Esophagus muscularis mucosa (tissue), 4 donors: ENCODE results near the gene SORCS2. TPM values are rescaled to one million over a fixed set of nuclear protein-coding genes. Genes with fewer than 3 reads are reported as not detected.

Experiments used
- DNase-seq: peaks from one replicate; pipeline ENCODE4 v3.0.0-alpha.2; 2017; ENCODE audit errors: extremely low spot score
- H3K27ac ChIP-seq, 4 donors: fragments of 200-600 bp; sonication (generic); replicated peaks in 1 of 4; 1 replicate in 3 of 4; 2 replicates in 1 of 4; pipeline ENCODE4 v1.5.1; 2016 to 2019; ENCODE audit warnings: mild to moderate bottlenecking in 1 of 4
- H3K27me3 ChIP-seq, 4 donors: fragments of 200-600 bp; sonication (generic); one replicate each; pipeline versions ENCODE4 v1.5.1 to v1.6.0; 2016 to 2019
- H3K36me3 ChIP-seq, 4 donors: fragments of 200-600 bp; sonication (generic); one replicate each; pipeline ENCODE4 v1.5.1; 2016 to 2019
- H3K4me1 ChIP-seq, 4 donors: fragments of 200-600 bp; sonication (generic); one replicate each; pipeline ENCODE4 v1.5.1; 2016 to 2019
- H3K4me3 ChIP-seq, 4 donors: fragments of 200-600 bp; sonication (generic); 1 replicate in 2 of 4; 2 replicates in 2 of 4; pipeline ENCODE4 v1.5.1; 2016 to 2019; ENCODE audit warnings: mild to moderate bottlenecking in 4 of 4, moderate library complexity in 1 of 4
- H3K9me3 ChIP-seq, 4 donors: fragments of 200-600 bp; sonication (generic); 1 replicate in 3 of 4; 2 replicates in 1 of 4; pipeline ENCODE4 v1.5.1; 2016 to 2019
- EP300 ChIP-seq: sonication (generic); formaldehyde crosslinking; IDR thresholded peaks from one replicate; pipeline ENCODE4 v1.6.1; 2017; ENCODE audit warnings: antibody characterized with exemption
- POLR2A ChIP-seq: fragments of 450-650 bp; IDR thresholded peaks from one replicate; pipeline ENCODE4 v1.6.1; 2017; ENCODE audit warnings: antibody characterized with exemption, moderate library complexity, mild to moderate bottlenecking, low read depth
- POLR2AphosphoS5 ChIP-seq, 2 donors: sonication (generic); formaldehyde crosslinking; IDR thresholded peaks; one replicate each; pipeline ENCODE4 v1.6.1; 2017; ENCODE audit warnings: antibody characterized with exemption in 2 of 2
- WGBS: methylation state at CpG from one replicate; pipeline ENCODE4 v1.1.5; 2018; 5-methylcytosine and 5-hydroxymethylcytosine counted together
- intact Hi-C: fragments of 100-400 bp; cut with DNase I; formaldehyde crosslinking; loops from one replicate; pipeline ENCODE4 v1.15.1; 2023
- total RNA-seq, 4 donors: library from RNA; depleted of rRNA; stranded (reverse); fragments of >200 nt; gene quantifications; one replicate each; pipeline versions ENCODE4 v1.1.0 to v1.2.1, GENCODE V29; 2016
- TF ChIP-seq, protein P1 (sequence below), 3 experiments: fragments of 200-600 bp in 2 of 3; fragments of 450-650 bp in 1 of 3; sonication (generic) in 2 of 3; IDR thresholded peaks; one replicate each; pipeline ENCODE4 v1.5.1; 2017 to 2019; ENCODE audit warnings: antibody characterized with exemption in 3 of 3, mild to moderate bottlenecking in 2 of 3, moderate library complexity in 1 of 3

The SORCS2 gene
- total RNA-seq, 4 donors from 2014 or later: 3.3 to 10.1 (median 4.3) TPM

GRCh38 chr4:7785017-7785416 lies 592.7 kb downstream of the SORCS2 start:
- TF ChIP-seq POLR2A (no peak), EP300 (no peak), POLR2AphosphoS5 (IDR thresholded peaks at IDR 0.05) (no peak)
- TF ChIP-seq, protein P1, sequence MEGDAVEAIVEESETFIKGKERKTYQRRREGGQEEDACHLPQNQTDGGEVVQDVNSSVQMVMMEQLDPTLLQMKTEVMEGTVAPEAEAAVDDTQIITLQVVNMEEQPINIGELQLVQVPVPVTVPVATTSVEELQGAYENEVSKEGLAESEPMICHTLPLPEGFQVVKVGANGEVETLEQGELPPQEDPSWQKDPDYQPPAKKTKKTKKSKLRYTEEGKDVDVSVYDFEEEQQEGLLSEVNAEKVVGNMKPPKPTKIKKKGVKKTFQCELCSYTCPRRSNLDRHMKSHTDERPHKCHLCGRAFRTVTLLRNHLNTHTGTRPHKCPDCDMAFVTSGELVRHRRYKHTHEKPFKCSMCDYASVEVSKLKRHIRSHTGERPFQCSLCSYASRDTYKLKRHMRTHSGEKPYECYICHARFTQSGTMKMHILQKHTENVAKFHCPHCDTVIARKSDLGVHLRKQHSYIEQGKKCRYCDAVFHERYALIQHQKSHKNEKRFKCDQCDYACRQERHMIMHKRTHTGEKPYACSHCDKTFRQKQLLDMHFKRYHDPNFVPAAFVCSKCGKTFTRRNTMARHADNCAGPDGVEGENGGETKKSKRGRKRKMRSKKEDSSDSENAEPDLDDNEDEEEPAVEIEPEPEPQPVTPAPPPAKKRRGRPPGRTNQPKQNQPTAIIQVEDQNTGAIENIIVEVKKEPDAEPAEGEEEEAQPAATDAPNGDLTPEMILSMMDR (IDR thresholded peaks at IDR 0.05): no peak
- DNase-seq: no peak
- intact Hi-C loops: no loop called here
- H3K36me3 ChIP-seq: peaks cover 0 to 63% (median 17%) of the 10 kb centered on the region in 4 donors
- H3K9me3 ChIP-seq: no peaks in the 10 kb centered on the region
- peaks cover 37 to 59% (median 49%) of the 10 kb centered on the region in 4 donors for H3K4me1 ChIP-seq
- H3K4me3 ChIP-seq: no peak overlapping the region
- no peak overlapping the region for H3K27ac ChIP-seq
- no peaks in the 10 kb centered on the region for H3K27me3 ChIP-seq
- WGBS: 91% methylated on average over 11 of the region's 11 CpGs

GRCh38 chr4:7786040-7786439 lies 593.7 kb downstream of the SORCS2 start:
- no peak overlapping the region for H3K27ac ChIP-seq
- TF ChIP-seq POLR2AphosphoS5 (IDR thresholded peaks at IDR 0.05): no peak
- TF ChIP-seq, protein P1 (IDR thresholded peaks at IDR 0.05): no peak
- no peak for TF ChIP-seq EP300
- TF ChIP-seq POLR2A: no peak
- no peak for DNase-seq
- no peak overlapping the region for H3K4me3 ChIP-seq
- intact Hi-C loops: no loop called here
- H3K4me1 ChIP-seq: peaks cover 44 to 60% (median 53%) of the 10 kb centered on the region in 4 donors
- H3K36me3 ChIP-seq: peaks cover 0 to 59% (median 16%) of the 10 kb centered on the region in 4 donors
- 92% methylated on average over 10 of the region's 10 CpGs for WGBS
- no peaks in the 10 kb centered on the region for H3K27me3 ChIP-seq
- no peaks in the 10 kb centered on the region for H3K9me3 ChIP-seq

GRCh38 chr4:7786517-7786916 lies 594.2 kb downstream of the SORCS2 start:
- no peak overlapping the region for H3K4me3 ChIP-seq
- WGBS: 94% methylated on average over 10 of the region's 10 CpGs
- peaks cover 0 to 56% (median 15%) of the 10 kb centered on the region in 4 donors for H3K36me3 ChIP-seq
- no peaks in the 10 kb centered on the region for H3K9me3 ChIP-seq
- no peak for DNase-seq
- no peaks in the 10 kb centered on the region for H3K27me3 ChIP-seq
- intact Hi-C loops: no loop called here
- TF ChIP-seq EP300 (no peak), POLR2AphosphoS5 (IDR thresholded peaks at IDR 0.05) (no peak), POLR2A (no peak)
- TF ChIP-seq, protein P1 (IDR thresholded peaks at IDR 0.05): no peak
- peaks cover 43 to 60% (median 53%) of the 10 kb centered on the region in 4 donors for H3K4me1 ChIP-seq
- H3K27ac ChIP-seq: no peak overlapping the region

DNA sequence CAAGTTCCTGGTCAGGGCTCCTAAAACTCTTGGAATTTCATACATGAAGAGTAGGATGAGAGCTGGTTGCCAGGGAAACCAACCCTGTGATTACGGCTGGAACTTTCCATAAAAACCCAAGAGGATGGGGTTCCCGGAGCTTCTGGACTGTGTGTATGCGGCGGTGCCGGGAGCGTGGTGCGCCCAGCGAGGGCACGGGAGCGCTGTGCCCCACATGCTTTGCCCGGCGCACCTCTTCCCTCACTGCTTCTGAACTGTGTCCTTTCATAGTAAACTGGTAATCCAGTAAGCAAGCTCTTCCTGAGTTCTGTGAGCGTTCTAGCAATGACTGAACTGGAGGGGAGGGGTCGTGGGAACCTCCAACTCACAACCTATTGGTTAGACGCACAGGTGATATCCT lies 594.7 kb downstream of the SORCS2 start:
- intact Hi-C loops: no loop called here
- DNase-seq: no peak
- peaks cover 37 to 56% (median 49%) of the 10 kb centered on the region in 4 donors for H3K4me1 ChIP-seq

More for the DNA sequence above, 594.7 kb downstream of the SORCS2 start:
- H3K4me3 ChIP-seq: no peak overlapping the region
- H3K27ac ChIP-seq: no peak overlapping the region
- TF ChIP-seq, protein P1 (IDR thresholded peaks at IDR 0.05): no peak
- TF ChIP-seq POLR2AphosphoS5 (IDR thresholded peaks at IDR 0.05): no peak
- peaks cover 0 to 61% (median 15%) of the 10 kb centered on the region in 4 donors for H3K36me3 ChIP-seq
- 97% methylated on average over 15 of the region's 15 CpGs for WGBS
- no peaks in the 10 kb centered on the region for H3K27me3 ChIP-seq
- no peaks in the 10 kb centered on the region for H3K9me3 ChIP-seq
